Measurements from ENCODE around the gene KCNJ12.

DNA sequence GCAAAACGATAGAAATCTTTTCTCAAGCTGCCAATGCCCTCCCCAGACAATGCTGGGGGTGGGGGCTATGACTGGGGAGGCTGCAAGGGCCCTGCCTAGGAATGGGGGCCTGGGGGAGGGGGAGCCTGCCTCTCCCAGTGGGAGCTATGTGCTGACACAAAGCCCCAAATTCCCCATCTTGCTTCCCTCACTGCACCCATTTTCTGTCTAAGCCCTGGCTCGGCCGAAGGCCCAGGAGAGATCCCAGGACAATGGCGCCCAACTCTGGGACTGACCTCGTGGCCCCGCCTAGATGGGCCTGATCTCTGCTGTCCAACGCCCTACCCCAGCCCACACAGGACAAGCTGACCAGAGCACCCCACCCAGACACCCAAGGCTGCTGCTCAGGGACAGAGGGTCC, 11.1 kb upstream of the KCNJ12 start:
- no peak for TF ChIP-seq CTCF (IDR thresholded peaks at IDR 0.05)
- no peak for TF ChIP-seq POLR2A (IDR thresholded peaks at IDR 0.05)
